T-helper 1 cell (primary cell): ENCODE data around the gene STRIP1.
"Not testable (repeated sequence)": the region's sequence is repeated elsewhere in the genome, so short reads cannot be mapped to it uniquely, and the experiment has no call there.

Source experiments
- DNase-seq, 5 donors: peaks; one replicate each; pipeline ENCODE4 v3.0.0-alpha.2; 2012 to 2020

STRIP1 gene

DNA sequence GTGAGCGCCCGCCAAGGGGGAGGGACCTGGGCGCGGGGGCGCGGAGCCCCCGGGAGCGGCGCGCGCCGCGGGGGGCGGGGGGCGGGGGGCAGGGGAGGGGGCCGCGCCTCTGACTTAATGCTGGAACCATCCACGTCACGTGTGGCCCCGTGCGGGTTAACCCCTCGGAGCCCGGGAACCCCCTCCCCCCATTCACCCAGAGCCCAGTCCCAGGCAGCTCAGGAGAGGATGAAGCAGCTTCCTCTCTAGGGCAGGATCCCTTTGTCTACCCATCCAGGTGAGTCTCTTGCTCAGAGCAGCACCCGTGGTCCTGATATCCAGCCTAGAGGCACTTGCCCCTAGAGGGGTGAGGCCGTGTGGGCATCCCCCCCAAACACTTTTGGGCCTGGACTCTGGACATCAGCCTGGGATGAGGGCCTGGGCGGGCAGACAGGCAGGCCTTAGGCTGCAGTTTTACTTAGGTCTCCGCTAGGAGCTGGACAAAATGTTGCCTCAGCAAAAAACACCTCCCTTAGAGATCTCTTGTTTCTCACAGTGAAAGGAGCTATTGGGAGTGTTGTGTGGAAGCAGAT is 36.3 kb downstream of the STRIP1 start, which contains the start of gene ALX3:
Gene ALX3, minus strand, starts transcription at position 2 of the 572 bp plus-strand sequence. CDS start 60 bp downstream, outside the sequence.
- no peak for DNase-seq

DNA sequence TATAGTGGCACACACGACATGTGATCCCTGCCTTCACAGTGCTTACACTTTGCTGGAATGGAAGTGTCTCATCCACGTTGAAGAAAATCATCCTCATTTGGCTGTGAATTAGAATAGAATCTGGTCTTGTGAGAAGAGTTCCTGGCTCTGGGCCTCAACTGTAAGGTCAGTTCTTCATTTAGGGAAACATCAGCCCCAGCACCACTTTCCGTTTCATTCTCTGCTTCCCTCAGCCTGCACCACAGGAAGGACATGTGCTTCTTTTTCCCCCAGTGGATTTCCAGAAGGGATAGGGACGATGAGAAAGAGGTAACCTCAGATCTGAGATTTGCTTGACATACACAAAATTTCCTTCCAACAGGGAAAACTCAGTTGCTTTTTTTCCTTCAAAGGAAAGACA is 39.7 kb downstream of the STRIP1 start:
- no peak for DNase-seq

DNA sequence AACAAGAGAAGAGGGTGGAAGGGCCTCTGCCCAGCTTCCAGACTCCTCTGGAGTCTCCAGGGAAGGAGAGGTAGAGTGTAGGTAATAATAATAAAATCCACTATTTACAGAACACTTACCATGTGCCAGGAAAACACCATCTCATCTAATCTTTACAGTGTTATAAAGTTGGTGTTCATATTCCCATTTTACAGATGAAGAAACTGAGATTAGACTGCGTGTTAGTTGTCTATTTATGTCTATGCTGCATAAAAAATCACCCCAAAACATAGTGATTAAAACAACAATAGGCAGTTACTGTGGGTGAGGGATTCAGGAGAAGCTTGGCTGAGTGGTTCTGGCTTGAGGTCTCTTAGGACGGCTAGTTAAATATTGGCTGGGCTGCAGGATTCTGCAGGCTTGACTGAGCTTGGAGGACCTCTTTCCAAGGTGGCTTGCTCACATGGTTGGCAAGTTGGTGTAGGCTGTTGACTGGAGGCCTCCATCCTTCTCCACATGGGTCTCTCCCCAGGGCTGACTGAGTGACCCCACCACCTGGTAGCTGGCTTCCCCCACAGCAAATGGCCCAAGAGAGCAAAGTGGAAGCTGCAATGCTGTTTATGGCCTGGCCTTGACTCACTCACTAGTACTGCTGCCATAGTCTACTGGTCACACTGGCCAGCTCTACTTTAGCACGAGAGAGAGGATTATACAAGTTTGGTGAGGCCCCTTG is 42.5 kb downstream of the STRIP1 start:
- no peak for DNase-seq

DNA sequence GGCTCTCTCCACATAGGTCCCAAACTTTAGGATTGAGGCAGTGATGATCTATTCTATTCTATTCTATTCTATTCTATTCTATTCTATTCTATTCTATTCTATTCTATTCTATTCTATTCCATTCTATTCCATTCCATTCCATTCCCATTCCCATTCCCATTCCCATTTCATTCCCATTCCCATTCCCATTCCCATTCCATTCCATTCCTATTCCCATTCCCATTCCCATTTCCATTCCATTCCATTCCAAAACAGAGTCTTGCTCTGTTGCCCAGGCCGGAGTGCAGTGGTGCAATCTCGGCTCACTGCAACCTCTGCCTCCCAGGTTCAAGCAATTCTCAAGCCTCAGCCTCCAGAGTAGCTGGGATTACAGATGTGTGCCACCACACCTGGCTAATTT is 45.6 kb downstream of the STRIP1 start:
- not testable (repeated sequence) for DNase-seq

DNA sequence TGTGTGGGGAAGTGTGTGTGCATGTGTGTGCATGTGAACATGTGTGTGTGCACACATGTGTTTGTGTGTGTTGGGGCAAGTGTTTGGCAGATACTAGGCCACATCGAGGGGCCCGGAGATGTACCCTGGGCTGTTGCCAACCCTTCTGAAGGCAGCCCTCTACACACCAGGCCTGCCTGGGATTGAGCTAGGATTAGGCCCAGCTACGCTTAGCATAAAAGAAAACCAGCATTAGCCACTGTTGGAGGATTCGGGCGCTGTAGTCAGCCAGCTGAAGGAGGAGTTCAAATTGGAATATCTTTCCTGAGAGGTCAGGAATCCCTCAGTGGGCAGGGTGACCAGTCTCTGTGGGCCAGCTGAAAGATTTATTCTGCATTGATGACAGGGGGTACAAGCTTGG is 46.6 kb downstream of the STRIP1 start:
- DNase-seq: no peak

DNA sequence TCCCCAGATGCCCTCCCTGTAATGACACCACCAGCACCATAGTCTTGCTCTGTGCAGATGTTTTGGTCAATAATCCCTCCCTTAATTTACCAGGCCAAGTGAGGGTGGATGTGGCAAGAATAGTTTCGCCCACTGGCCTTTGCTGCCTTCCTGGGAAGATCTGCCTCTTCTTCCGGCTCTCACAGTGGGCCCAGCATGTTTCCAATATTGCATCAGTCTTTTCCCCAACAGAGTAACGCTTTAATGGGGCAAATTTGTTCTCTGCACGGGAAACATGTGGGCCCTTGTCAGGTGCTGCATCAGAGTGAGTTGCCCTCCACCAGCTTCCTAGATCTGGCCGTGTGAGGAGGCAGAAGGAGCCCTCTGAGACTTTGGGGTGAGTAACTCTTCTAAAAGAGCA is 48.1 kb downstream of the STRIP1 start:
- DNase-seq: no peak

DNA sequence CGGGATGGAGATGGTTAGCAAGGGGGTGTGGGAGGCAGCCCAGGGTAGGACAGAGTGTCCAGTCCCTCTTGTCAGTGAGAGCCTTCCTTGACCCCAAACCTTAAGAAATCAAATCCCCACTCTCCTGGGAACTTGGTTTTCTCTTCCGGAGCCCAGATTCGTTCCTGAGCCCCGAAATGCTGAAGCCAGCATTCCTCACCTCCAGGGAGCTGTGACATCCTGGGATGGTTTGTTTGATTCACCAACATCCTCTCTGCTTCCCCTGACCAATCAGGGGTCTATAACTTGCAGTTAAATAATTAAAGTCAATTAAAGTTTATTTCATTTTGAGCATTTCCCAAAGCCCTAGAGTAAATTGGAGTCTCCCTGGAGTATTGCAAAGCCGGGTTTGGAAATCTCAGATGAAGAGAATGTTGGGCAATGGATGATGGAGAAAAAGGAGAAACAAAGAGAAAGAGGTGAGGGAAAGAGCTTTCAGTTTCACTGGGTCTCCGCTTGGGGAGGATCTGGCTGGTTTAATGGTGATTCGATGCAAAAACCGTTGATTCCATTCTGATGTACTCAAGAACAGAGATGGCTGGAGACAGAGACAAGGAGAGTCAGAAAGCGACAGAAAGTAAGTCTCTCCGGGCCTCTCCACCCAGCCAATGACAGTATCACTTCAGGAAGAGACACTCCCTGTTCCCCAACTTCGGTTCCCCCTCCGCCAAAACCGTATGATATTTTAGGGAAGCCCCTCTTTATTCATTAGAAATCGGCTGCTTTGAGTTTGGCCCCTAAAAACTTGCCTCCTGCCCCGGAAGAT is 48.8 kb downstream of the STRIP1 start:
- no peak for DNase-seq

DNA sequence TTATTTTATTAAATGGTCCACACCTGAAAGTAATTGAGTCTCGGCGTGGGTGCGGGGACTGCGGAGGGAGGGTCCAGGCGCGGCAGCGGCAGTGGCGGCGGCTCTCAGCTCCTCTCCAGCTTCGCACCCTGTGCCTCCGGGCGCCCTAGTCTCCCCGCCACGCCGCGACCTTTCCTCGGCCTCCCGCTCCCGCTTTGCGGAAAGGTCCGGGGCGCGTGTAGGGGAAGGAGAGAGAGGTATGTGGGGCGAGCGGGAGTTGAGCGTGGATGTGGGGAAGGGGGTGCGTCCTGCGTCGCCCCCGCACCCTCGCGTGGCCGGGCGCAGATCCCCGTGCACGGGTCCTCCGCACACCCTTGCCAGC is 49.4 kb downstream of the STRIP1 start:
- DNase-seq: no peak

DNA sequence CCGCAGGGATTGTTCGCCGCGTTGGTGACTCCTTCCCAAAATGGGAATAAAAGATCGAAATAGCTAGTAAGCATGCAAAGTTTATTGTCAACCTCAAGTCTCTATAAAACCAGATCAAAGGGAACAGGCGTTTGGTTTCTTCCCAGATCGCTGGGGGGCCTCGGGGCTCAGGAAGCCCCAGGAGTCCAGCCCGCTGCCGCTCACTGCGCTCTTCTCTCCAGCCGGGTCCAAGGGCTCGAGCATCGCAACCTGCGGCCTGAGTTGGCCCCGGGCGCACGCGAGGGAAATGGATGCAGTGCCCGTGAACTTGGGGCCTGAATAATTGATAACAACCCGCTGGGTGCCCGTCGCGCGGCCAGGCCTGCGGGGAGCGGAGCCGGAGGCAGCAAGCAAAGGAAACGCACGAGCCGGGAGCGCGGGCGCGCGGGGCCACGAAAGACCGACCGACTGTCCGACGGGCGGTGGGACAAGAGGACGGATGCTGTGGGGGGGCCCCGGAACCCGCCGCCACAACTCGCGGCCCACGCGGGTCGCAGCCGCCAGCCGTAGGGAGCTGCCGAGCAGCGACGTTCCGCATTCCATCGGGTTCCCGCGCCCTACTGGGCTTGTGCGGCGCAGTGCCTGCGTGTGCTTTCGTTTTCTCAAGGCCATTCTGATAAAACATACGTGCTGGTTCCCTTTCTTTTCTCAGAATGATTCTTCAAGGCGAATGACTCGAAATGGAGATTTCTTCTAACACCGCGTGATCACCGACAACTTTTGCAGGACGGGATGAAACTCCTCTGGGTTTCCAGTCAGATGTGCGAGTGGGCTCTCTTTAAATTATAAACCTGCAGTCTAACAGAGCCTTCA is 50.0 kb downstream of the STRIP1 start:
- DNase-seq: peak in 1 of 5 donors; percentile 47

DNA sequence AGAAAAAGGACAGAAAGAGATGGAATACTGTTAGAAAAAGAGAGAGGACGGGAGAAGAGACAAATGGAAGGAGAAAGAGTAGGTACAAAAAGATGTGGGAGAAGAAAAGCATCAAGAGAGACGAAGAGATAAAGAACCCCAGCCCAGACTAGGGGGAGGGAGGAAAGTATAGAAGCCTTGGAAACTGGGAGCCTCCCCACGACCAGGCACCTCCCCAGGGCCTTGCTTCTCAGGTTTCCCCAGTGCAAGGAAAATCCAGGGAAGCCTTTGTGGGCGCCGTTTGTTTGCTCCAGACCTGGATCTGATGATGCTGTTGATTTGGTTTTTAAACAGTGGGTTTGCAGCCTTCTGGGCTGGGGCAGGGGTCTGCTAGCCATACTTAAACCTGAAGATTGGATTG is 51.2 kb downstream of the STRIP1 start:
- no peak for DNase-seq

DNA sequence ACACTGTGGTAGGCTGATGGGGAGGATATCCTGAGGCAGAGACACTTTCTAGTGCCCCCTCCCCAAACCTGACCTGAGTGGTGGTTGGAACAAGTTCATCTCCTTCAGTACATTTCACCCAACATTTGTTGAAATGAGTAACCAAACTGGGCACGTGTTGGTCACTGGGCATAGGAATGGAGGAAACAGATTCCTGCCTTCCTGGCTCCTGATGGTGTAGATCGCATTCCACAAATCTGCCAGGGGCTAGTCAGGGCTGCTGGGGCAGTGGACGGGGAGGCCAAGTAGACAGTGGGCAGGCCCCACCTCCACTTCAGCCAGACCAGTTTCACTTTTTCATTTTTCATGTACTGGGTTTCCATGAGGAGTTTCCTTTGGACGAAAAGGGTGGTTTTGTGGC is 52.5 kb downstream of the STRIP1 start:
- DNase-seq: no peak

DNA sequence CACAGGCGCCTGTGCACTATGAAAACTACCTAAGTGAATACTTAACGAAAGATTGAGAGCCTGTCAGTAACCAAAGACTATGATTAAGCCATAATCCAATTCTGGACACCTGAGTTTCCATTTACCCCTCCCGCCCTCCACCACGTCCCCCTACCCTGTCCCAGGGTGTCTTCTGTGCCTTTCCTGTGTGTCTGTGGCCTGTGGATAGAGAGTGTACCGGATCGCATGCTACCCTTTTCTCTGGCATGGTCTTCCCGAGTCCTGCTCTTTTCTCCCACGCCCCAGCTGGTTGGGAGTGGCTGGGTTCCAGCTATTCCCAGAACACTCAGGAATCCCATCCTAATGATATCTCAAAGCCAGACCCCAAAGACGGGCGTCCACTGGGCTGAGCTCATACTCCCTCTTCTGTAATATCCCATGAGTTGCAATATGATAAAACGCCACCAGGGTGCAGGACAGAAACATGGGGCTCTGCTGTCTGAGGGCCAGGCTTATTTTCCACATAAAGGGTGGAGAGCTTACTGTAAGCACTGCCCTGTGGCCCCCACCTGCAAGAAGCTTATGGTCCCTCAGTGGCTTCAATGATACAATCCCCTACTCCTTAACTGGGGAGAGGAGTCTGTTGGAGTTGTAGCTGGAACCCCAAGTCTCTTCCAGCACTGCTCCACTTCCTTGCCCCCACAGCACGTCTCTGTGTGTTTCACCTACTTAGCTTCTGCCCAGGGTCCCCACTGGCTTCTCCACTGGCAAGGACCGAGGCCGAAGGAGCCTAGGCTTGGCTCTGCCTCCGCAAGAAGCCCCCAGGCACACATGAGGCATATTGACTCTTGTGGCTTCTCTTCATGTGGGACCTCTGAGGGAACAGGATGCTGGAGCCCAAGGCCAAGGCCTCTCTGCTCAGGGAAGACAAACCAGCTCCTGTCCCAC is 53.7 kb downstream of the STRIP1 start:
- DNase-seq: peak in 2 of 5 donors; percentile 41 to 43

DNA sequence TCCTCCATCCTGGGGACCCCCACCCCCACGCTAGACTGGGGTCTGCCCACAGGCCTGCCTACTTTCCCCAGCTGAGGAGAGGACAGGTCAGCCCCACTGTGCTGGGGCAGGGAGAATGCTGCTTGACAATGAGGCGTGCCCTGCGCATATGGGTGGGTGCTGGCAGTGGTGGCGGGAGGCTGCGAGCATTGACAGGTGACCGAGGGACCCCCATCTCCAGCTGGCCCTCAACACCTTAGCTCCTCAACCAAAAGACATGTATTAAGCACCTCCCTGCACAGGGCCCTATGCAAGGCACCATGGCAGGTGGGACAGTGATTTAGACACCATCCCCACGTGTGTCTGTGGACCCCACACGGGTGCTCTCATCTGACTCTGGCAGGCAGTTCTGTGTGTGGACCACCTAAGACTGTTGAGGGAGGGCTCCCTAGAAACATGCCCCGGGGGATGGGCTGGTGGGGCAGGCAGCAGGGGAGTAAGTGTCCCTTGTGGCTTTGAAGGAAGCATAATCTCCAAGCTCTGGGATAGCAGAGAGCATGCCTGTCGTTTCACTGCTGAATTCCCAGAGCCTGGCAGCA is 54.4 kb downstream of the STRIP1 start:
- no peak for DNase-seq

DNA sequence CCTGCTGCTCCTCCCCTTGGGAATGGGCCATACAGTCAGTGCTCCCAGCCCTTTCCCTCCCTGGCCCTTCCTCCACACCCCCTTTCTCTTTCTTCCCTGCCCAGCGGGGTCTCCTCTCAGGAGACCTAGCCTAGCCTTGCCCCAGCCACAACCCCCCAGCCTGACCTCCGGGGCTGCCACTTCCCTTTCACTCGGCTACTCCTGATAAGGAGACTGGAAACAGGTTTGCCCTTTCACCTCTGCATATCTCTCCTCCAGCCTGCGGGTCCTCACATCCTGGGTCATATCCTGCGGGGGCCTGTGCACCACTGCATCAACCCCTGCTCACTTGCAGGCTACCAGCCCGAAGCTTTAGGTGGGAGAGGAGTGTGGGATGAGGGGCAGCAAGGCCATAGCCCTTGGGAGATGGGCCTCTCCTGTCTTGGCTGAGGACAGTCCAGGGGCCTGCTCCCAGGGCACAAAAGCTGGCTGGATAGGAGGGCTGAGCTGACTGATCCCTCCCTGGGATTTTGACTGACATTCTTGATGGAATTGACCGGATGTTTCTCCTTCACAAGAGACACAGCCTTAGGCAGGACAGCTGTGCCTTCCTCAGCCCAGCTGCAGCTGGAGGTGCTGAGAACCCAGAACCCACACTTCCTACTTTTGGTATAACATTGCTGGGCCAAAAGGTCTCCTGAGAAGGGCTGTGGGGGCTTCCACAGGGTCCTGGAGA is 55.3 kb downstream of the STRIP1 start:
- DNase-seq: no peak

DNA sequence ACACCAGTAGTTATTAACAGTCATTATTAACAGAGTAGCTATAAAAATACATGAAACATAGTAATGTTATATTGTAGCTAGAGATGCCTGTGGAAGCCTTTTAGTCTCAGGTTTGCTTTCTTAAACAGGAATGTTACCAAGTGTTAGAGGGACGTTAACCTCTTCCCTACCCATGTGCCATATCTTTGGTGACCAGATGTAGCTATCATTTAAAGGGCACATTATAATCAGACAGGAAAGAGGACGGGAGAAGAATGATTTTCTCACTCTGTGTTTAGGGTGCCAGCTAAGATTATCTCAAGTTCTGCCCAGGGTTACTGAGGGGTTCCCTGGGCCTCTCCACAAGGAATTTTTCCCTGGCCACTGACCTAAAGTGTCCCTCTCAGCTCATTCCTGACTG is 57.0 kb downstream of the STRIP1 start:
- DNase-seq: no peak

DNA sequence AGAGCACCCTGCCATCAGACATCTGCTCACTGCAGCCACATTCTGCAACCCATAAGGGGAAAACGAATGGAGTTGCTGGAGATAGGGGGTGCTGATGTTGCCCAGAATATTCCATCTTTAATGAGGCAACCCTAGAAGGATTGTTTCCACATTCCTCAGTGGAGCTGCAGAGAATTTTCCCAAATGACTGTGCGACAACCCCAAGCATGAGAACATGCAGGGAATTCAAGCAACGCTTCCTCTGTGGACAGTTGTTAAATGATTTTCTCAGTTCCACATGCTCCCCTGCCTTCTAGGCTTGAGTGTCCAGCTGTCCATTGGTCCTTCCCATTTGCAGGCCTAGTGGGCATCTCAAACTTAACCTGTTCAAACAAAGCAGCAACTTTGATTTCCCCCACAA is 57.4 kb downstream of the STRIP1 start:
- no peak for DNase-seq

DNA sequence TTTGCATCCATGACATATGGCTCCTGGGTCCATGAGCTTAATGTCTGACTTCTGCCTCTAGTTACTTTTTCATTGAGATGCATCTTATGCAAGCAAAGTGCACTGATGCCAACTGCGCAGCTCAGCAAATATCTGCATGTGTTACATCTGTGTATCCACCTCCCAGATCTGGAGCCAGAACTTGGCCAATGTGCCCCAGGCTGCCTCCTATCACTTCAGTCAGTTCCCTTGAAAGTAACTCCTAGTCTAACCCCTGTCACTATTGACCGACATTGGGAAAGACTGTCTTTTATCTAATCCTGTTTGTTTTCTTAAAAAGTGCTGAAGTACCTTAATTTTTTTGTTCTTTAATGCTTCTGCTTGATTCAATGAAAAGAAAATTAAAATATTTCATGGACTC is 58.6 kb downstream of the STRIP1 start:
- DNase-seq: no peak

DNA sequence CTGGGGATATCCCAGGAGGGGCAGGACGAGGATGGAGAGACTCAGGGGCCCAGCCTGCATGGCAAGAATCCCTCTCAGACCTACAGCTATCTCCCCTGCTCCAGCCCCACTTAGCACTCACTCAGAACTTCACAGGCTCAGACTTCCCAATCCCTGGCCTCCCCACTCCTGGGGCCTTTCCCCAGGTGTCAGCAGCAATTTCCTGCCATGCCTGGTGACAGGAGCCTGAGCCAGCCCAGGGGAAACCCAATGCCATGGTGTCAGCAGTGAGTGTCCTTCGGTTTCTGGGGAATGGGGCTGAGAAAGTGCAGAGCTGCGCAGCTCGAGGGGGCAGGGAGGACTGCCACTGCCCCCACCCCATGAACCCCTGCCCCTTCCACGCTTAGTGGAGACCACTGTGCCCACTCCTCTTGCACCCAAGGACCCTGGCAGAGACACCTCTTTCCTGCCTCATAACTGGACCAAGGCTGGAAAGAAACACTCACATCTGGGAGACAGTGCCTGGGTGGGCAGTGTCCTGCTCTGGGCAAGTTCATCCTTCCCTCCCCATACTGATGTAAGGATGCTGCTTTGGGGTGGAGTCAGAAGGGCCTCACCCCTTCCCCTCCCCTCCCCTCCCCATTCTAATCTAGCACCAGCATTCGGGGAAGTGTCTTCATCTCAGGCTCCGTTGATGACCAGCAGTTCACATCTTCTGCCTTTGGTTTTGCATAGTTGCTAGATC is 60.7 kb downstream of the STRIP1 start:
- DNase-seq: no peak

DNA sequence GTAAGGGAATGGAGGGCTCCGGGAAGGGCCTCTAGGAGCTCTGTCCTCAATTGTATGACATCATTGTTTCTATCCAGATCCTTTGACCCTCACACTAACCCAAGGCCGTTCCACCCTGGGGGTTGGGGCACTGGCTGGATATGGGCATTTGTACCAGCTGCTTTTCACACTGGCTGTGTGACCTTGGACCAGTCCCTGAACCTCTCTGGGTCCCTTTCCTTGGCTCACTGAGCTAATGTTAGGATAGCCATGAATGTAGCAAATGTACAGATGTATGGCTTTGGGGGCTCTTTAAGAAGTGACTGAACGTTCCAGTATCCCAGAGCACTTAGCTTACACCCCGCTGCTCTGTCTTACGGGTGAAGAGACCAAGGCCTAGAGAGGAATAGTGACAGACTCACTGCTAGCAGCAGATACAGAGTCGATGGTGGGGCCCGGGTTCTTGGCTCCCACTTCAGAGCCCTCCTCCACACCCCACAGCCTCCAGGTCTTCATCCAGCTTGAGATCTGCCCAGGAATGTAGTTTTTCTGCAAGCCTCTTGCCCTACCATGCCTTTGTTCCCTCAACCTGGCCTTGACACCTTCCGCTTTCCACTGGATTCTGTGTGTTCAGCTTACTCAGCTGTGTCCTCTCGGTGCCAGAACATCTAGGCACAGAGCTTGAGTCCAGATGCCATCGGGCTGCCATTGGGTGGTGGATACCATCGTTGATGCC is 63.2 kb downstream of the STRIP1 start:
- no peak for DNase-seq
